ENCODE results near the gene EPN2. TPM values are rescaled to one million over a fixed set of nuclear protein-coding genes. Genes with fewer than 3 reads are reported as not detected.

The EPN2 gene
- total RNA-seq, 2 donors from 2014 or later: 28.7 to 47.9 TPM

GRCh38 chr17:19239544-19239943 lies 2.4 kb downstream of the EPN2 start:
- ATAC-seq (ENCODE audit: insufficient number of reproducible peaks, low FRiP score, low read depth): no peak
- no peak overlapping the region for H3K27ac ChIP-seq

GRCh38 chr17:19242323-19242722 lies 5.2 kb downstream of the EPN2 start:
- Histone ChIP-seq H3K9me3 (no peaks in the 10 kb centered on the region), H3K4me1 (ENCODE audit: control insufficient read depth in 1 of 2, low read depth in 2 of 2) (peaks cover 4 to 23% of the 10 kb centered on the region in 2 donors), H3K27me3 (replicated peaks; ENCODE audit: insufficient read depth) (no peaks in the 10 kb centered on the region), H3K36me3 (no peaks in the 10 kb centered on the region), H3K27ac (no peak overlapping the region), H3K4me3 (no peak overlapping the region)
- TF ChIP-seq CTCF (IDR thresholded peaks at IDR 0.05): no peak
- DNase-seq (ENCODE audit: low spot score) (no peak), ATAC-seq (ENCODE audit: insufficient number of reproducible peaks, low FRiP score, low read depth) (no peak)

More at GRCh38 chr17:19239544-19239943, 2.4 kb downstream of the EPN2 start:
- Histone ChIP-seq H3K9me3 (no peaks in the 10 kb centered on the region), H3K4me3 (no peak overlapping the region), H3K27me3 (replicated peaks; ENCODE audit: insufficient read depth) (no peaks in the 10 kb centered on the region), H3K36me3 (no peaks in the 10 kb centered on the region), H3K4me1 (ENCODE audit: control insufficient read depth in 1 of 2, low read depth in 2 of 2) (peaks cover 4 to 18% of the 10 kb centered on the region in 2 donors)
- no peak for DNase-seq (ENCODE audit: low spot score)
- no peak for TF ChIP-seq CTCF (IDR thresholded peaks at IDR 0.05)

GRCh38 chr17:19242926-19243325 lies 5.8 kb downstream of the EPN2 start:
- peaks cover 4 to 29% of the 10 kb centered on the region in 2 donors for H3K4me1 ChIP-seq (ENCODE audit: control insufficient read depth in 1 of 2, low read depth in 2 of 2)
- DNase-seq (ENCODE audit: low spot score) (no peak), ATAC-seq (ENCODE audit: insufficient number of reproducible peaks, low FRiP score, low read depth) (no peak)
- no peak for TF ChIP-seq CTCF (IDR thresholded peaks at IDR 0.05)
- no peaks in the 10 kb centered on the region for H3K9me3 ChIP-seq
- no peak overlapping the region for H3K4me3 ChIP-seq
- H3K27me3 ChIP-seq (replicated peaks; ENCODE audit: insufficient read depth): no peaks in the 10 kb centered on the region
- H3K36me3 ChIP-seq: no peaks in the 10 kb centered on the region
- no peak overlapping the region for H3K27ac ChIP-seq

- no peaks in the 10 kb centered on the region for H3K36me3 ChIP-seq
- no peak overlapping the region for H3K27ac ChIP-seq
- no peaks in the 10 kb centered on the region for H3K9me3 ChIP-seq
- DNase-seq (ENCODE audit: low spot score) (no peak), ATAC-seq (ENCODE audit: insufficient number of reproducible peaks, low FRiP score, low read depth) (no peak)
- H3K4me3 ChIP-seq: no peak overlapping the region
- peaks cover 6 to 33% of the 10 kb centered on the region in 2 donors for H3K4me1 ChIP-seq (ENCODE audit: control insufficient read depth in 1 of 2, low read depth in 2 of 2)
- H3K27me3 ChIP-seq (replicated peaks; ENCODE audit: insufficient read depth): no peaks in the 10 kb centered on the region
- no peak for TF ChIP-seq CTCF (IDR thresholded peaks at IDR 0.05)
These were observed 6.7 kb downstream of the EPN2 start for GRCh38 chr17:19243838-19244237.

- DNase-seq (ENCODE audit: low spot score): no peak
- H3K4me1 ChIP-seq (ENCODE audit: control insufficient read depth in 1 of 2, low read depth in 2 of 2): peaks cover 10 to 33% of the 10 kb centered on the region in 2 donors
These were observed 7.2 kb downstream of the EPN2 start for GRCh38 chr17:19244357-19244756.

More at GRCh38 chr17:19244357-19244756, 7.2 kb downstream of the EPN2 start:
- Histone ChIP-seq H3K36me3 (no peaks in the 10 kb centered on the region), H3K9me3 (no peaks in the 10 kb centered on the region), H3K27me3 (replicated peaks; ENCODE audit: insufficient read depth) (no peaks in the 10 kb centered on the region), H3K4me3 (no peak overlapping the region), H3K27ac (no peak overlapping the region)
- ATAC-seq (ENCODE audit: insufficient number of reproducible peaks, low FRiP score, low read depth): no peak
- TF ChIP-seq CTCF (IDR thresholded peaks at IDR 0.05): no peak
